Chondrocyte (in vitro differentiated cells): Measurements from ENCODE around the gene CYP2C19. TPM values are rescaled to one million over a fixed set of nuclear protein-coding genes. Genes with fewer than 3 reads are reported as not detected.
"Not testable (repeated sequence)": the region's sequence is repeated elsewhere in the genome, so short reads cannot be mapped to it uniquely, and the experiment has no call there.

Experiments used
- DNase-seq: peaks from one replicate; pipeline ENCODE4 v3.0.0; 2021; ENCODE audit warnings: mixed read lengths, low spot score
- H3K27ac Mint-ChIP-seq: one replicate; pipeline ENCODE4 v1.8.0; 2021; ENCODE audit warnings: mild to moderate bottlenecking, moderate library complexity, mixed read lengths; ENCODE audit not compliant: unreplicated experiment
- H3K27me3 Mint-ChIP-seq: 2 replicates; pipeline ENCODE4 v1.8.0; 2021; ENCODE audit warnings: low read depth, mixed read lengths
- H3K36me3 Mint-ChIP-seq: 2 replicates; pipeline ENCODE4 v1.8.0; 2021; ENCODE audit warnings: low read depth, mixed read lengths
- H3K4me1 Mint-ChIP-seq: 2 replicates; pipeline ENCODE4 v1.8.0; 2021; ENCODE audit warnings: low read depth, mild to moderate bottlenecking, mixed read lengths
- H3K4me3 Mint-ChIP-seq: one replicate; pipeline ENCODE4 v1.8.0; 2021; ENCODE audit warnings: mild to moderate bottlenecking, moderate library complexity, mixed read lengths; ENCODE audit not compliant: unreplicated experiment
- H3K9me3 Mint-ChIP-seq: 2 replicates; pipeline ENCODE4 v1.8.0; 2021; ENCODE audit warnings: low read depth, mixed read lengths
- CTCF ChIP-seq: fragments of 200-600 bp; sonication (generic); IDR thresholded peaks from 2 replicates; pipeline ENCODE4 v1.5.0; 2021; ENCODE audit warnings: antibody characterized with exemption, mild to moderate bottlenecking, moderate library complexity
- total RNA-seq: library from RNA; stranded (reverse); gene quantifications from 3 replicates; pipeline ENCODE4 v1.2.1, GENCODE V29; 2021

CYP2C19 gene
- total RNA-seq, 1 donor from 2014 or later, result 0.12 TPM

DNA sequence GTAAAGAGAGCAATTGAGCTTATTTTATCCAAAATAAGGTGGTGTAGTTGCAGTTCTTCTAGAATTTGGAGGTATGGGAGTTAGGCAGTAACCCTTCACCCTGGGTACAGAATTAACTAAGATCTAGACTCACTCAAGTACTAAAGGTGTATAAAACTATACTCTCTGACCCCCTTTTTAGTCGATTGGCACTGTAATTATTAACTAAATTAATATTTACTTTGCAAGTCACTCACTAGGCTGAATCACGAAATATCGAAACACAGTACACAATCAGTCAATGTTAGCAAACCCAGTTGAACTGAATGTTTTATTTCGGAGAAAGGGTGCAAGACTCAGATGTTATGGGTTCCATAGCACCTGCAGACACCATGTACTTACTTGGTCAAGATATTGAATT lies 14.6 kb upstream of the CYP2C19 start:
- peaks cover 39% of the 10 kb centered on the region for H3K9me3 Mint-ChIP-seq
- H3K4me1 Mint-ChIP-seq, result no peaks in the 10 kb centered on the region
- TF ChIP-seq CTCF, result no peak
- H3K27me3 Mint-ChIP-seq, result no peaks in the 10 kb centered on the region
- no peaks in the 10 kb centered on the region for H3K36me3 Mint-ChIP-seq
- no peak overlapping the region for H3K27ac Mint-ChIP-seq
- H3K4me3 Mint-ChIP-seq, result no peak overlapping the region
- no peak for DNase-seq

GRCh38 chr10:94757916-94758315 lies 4.6 kb upstream of the CYP2C19 start:
- H3K27me3 Mint-ChIP-seq, result no peaks in the 10 kb centered on the region
- no peak overlapping the region for H3K27ac Mint-ChIP-seq
- peaks cover 2% of the 10 kb centered on the region for H3K9me3 Mint-ChIP-seq
- no peaks in the 10 kb centered on the region for H3K4me1 Mint-ChIP-seq
- H3K4me3 Mint-ChIP-seq, result no peak overlapping the region
- no peak for TF ChIP-seq CTCF
- DNase-seq, result no peak
- H3K36me3 Mint-ChIP-seq, result no peaks in the 10 kb centered on the region

DNA sequence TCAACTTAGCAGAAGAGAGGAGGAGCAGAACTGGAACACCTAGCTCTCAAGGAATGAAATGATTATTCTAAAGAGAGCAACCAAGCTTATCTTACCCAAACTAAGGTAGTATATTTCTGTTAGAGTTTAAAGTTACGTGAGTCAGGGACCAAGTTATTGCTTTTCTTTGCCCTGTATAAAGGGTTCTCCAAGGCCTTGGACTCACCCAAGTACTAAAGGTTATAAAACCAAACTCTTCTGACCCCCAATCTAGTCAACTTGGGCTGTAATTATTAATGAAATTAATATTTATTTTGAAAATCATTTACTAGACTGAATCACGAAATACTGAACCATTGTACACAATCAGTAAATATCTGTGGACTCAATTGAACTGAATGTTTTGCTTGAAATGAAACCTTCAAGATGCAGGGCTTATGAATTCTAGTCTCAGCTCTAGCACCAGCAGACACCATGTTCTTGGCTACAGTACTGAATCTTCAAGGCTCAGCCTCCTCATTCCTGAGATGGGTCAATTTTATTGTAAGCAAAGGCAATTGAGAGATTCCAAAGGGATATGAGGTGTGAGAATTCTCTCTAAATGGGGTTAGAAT lies 1.8 kb upstream of the CYP2C19 start:
- no peak overlapping the region for H3K27ac Mint-ChIP-seq
- peaks cover 9% of the 10 kb centered on the region for H3K9me3 Mint-ChIP-seq
- no peak for TF ChIP-seq CTCF
- no peak for DNase-seq
- no peaks in the 10 kb centered on the region for H3K4me1 Mint-ChIP-seq
- no peaks in the 10 kb centered on the region for H3K27me3 Mint-ChIP-seq
- no peak overlapping the region for H3K4me3 Mint-ChIP-seq
- H3K36me3 Mint-ChIP-seq, result no peaks in the 10 kb centered on the region

DNA sequence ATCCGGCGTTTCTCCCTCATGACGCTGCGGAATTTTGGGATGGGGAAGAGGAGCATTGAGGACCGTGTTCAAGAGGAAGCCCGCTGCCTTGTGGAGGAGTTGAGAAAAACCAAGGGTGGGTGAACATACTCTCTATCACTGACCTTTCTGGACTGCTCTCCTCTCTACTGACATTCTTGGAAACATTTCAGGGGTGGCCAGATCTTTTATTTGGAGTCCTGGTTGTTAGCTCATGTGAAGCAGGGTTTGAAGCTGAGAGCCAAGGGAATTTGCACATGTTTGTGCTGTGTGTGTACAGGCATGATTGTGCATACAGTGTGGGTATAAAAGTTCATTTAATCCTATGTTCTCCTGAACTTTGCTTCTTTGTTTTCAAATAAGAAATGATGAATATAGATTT lies 12.9 kb downstream of the CYP2C19 start:
- H3K27me3 Mint-ChIP-seq, H3K4me1 Mint-ChIP-seq, H3K36me3 Mint-ChIP-seq, H3K27ac Mint-ChIP-seq, DNase-seq, H3K4me3 Mint-ChIP-seq, H3K9me3 Mint-ChIP-seq: not testable (repeated sequence)

GRCh38 chr10:94777886-94778458 lies 15.5 kb downstream of the CYP2C19 start:
- Mint-ChIP-seq H3K27me3 (peaks cover 1% of the 10 kb centered on the region), H3K4me1 (no peaks in the 10 kb centered on the region), H3K4me3 (no peak overlapping the region), H3K27ac (no peak overlapping the region), H3K36me3 (no peaks in the 10 kb centered on the region), H3K9me3 (peaks cover 7% of the 10 kb centered on the region)
- TF ChIP-seq CTCF, result no peak
- DNase-seq, result no peak

GRCh38 chr10:94780844-94781243 lies 18.4 kb downstream of the CYP2C19 start:
- no peak for DNase-seq
- Mint-ChIP-seq H3K4me3 (no peak overlapping the region), H3K9me3 (peaks cover 10% of the 10 kb centered on the region), H3K36me3 (no peaks in the 10 kb centered on the region), H3K27me3 (peaks cover 1% of the 10 kb centered on the region), H3K27ac (no peak overlapping the region), H3K4me1 (no peaks in the 10 kb centered on the region)
- TF ChIP-seq CTCF, result no peak
